ENCODE measurements around the gene CAMK1D.

Gene CAMK1D

DNA sequence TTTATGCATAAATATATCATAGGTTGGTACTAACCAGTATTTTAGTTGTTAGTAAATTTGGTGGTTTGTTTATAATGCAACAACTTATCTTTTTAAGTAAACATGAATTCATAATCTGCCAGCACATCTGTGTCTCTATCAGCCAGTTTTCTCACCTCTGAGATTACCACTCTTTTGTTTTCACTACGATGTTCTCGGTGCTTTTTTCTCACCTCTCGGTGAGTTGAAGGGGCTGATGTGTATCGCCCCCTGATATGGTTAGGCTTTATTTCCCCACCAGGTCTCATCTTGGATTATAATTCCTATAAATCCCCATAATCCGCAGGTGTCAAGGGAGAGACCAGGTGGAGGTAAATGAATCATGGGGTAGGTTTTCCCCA is 114.1 kb downstream of the CAMK1D start:
- no peak for DNase-seq (ENCODE audit: low spot score)
- no peak for FAIRE-seq

DNA sequence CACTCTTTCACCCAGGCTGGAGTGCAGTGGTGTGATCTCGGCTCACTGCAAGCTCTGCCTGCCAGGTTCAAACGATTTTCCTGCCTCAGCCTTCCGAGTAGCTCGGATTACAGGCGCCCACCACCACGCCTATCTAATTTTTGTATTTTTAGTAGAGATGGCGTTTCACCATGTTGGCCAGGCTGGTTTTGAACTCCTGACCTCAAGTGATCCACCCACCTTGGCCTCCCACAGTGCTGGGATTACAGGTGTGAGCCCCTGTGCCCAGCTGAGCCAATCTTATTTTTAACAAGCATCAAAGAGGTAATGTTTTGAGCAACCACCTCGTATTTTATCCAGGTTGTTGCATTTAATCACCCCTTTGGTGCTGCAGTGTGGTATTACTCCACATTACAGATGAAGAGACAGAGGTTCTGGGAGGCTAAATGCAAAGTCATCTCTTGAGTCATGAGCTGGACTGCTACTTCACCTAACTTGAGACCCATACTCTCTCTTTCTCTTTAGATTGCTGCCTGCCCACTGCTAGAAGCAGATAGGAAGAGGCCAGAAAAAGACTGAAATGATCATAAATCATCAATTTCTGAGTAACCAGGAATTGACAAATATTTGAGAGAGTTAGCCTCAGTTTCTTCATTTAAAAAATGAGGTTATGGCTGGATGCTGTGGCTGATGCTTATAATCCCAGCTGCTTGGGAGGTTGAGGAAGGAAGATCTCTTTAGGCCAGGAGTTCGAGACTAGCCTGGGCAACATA is 116.2 kb downstream of the CAMK1D start:
- no peak for FAIRE-seq
- no peak for DNase-seq (ENCODE audit: low spot score)

DNA sequence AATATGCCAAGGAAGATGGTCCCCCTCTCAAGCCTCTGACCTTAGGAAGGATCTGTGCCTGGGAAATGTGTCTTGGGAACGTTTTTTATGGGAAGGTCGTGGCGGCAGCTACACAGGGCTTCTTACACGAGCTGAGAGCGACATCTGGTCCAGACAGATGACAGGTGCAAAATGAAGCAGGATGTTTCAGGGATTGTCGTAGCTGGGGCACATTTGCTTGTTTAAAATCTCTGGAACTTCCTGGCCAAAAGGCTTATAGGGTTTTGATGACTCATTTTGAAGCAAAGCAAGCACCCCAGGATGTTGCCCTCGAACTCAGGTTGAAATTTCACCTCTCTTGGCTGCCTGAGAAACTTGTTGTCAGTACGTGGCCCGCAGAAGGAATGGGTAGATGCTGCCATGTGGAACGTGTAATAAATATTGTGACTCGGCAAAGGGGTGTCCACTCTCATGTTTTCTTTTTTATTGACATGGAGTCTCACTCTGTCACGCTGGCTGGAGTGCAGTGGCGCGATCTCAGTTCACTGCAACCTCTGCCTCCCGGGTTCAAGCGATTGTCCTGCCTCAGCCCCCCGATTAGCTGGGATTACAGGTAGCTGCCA is 117.5 kb downstream of the CAMK1D start:
- no peak for DNase-seq (ENCODE audit: low spot score)
- FAIRE-seq, result no peak

DNA sequence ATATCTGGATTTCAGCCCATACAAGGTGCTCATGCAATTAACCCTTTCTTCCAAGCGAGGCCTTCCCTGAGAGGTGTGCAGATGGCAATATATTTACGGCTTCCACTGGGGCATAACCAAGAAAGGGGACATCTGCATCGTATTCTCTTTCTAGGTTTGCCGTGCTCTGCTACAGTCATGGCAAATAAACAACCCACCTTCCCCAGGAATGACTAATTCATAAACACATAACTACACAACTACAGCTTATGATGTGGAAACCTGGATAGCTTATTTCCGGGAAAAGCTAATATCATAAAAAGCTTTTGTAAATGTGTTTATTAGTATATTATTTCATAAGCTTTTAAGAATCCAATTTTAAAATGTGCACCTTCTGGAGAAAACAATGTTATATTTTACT is 120.0 kb downstream of the CAMK1D start:
- FAIRE-seq, result no peak
- DNase-seq (ENCODE audit: low spot score), result no peak

DNA sequence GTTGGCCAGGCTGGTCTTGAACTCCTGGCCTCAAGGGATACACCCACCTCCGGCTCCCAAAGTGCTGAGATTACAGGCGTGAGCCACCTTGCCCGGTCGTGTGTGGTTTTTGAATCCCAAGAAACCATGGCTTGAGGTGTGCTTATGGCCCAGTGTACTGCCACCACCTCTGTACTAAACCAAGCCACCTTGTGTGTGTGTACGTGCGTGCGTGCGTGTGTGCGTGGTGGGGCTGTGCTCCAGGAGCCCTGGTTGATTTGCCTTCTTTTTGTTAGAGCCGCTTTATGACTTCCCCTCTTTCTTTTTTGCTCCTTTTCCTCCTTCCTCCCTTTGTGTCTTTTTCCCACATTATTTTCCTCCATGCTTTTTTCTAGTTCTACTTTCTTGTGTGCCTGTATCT is 121.4 kb downstream of the CAMK1D start:
- no peak for FAIRE-seq
- DNase-seq (ENCODE audit: low spot score), result no peak

DNA sequence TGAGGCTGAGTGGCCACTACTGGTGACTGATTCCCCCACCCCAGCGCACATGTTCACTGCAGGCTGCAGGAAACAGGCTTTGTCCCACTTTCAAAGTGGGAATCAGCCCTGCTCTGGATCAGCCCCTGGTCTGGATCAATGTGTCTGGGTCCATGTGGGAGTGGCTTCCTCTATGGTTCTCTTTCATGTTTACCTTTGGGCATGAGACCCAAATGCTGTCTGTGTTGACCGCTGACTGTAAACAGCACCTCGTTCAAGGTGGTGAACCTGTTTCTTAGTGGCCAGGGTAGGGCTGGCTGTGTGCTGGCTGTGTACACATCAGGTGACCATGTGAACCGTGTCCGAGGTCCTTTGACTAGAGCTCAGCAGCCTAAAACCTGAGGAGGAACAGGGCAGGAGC is 121.8 kb downstream of the CAMK1D start:
- DNase-seq (ENCODE audit: low spot score) (no peak), FAIRE-seq (no peak)

DNA sequence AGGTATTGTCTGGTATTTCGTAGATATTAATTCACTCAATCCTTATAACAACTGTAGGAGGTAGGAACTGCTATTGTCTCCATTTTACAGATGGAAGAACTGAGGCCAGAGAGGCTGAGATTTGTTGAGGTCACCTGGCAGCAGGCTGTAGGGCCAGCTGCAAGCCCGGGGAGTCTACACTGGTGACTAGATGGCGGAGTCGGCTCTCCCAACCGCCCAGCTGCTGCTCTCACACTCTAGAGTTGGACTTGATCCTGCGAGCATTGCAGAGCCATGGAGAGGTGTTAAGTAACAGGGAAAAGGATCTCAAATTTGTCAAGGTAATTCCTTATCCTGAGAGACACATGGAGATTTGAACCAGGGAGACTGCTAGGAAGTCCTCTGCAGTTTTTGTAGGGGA is 124.1 kb downstream of the CAMK1D start:
- no peak for FAIRE-seq
- no peak for DNase-seq (ENCODE audit: low spot score)

- FAIRE-seq (no peak), DNase-seq (ENCODE audit: low spot score) (no peak)
Observed at GRCh38 chr10:12474727-12475412, 125.5 kb downstream of the CAMK1D start.

- DNase-seq (ENCODE audit: low spot score), result no peak
- FAIRE-seq, result no peak
Observed at GRCh38 chr10:12476656-12477055, 127.3 kb downstream of the CAMK1D start.

DNA sequence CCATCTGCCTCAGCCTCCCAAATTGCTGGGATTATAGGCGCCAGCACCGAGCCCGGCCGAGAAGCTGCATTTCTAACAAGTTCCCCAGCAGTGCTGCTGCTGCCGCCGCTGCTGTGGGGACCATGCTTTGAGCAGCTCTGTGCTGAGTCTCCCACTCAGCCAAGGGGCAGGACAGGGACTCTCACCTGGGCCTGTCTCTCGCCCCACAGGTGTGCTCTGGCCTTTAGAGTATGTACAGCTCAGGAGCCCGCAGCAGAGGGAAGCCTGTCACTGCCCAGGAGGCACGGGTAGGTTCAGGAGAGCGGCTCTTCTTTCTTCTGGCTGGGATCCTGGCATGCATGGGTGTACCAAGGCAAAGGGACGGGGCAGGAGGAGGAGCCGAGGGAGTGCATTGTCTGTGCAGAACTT is 130.1 kb downstream of the CAMK1D start:
- DNase-seq (ENCODE audit: low spot score) (no peak), FAIRE-seq (no peak)

GRCh38 chr10:12479924-12480323 is 130.6 kb downstream of the CAMK1D start:
- DNase-seq (ENCODE audit: low spot score) (no peak), FAIRE-seq (no peak)

GRCh38 chr10:12480440-12480839 is 131.1 kb downstream of the CAMK1D start:
- DNase-seq (ENCODE audit: low spot score) (no peak), FAIRE-seq (no peak)

- no peak for FAIRE-seq
- no peak for DNase-seq (ENCODE audit: low spot score)
Observed at GRCh38 chr10:12481924-12482323, 132.6 kb downstream of the CAMK1D start.

GRCh38 chr10:12482587-12482986 is 133.2 kb downstream of the CAMK1D start:
- no peak for FAIRE-seq
- DNase-seq (ENCODE audit: low spot score), result no peak

- no peak for DNase-seq (ENCODE audit: low spot score)
- no peak for FAIRE-seq
Observed at GRCh38 chr10:12484002-12484918, 134.9 kb downstream of the CAMK1D start.

- FAIRE-seq (no peak), DNase-seq (ENCODE audit: low spot score) (no peak)
Observed at GRCh38 chr10:12484941-12485805, 135.8 kb downstream of the CAMK1D start.

GRCh38 chr10:12487366-12487765 is 138.0 kb downstream of the CAMK1D start:
- DNase-seq (ENCODE audit: low spot score), result no peak
- FAIRE-seq, result no peak

GRCh38 chr10:12488626-12489025 is 139.3 kb downstream of the CAMK1D start:
- DNase-seq (ENCODE audit: low spot score) (no peak), FAIRE-seq (no peak)

- DNase-seq (ENCODE audit: low spot score), result no peak
- FAIRE-seq, result no peak
Observed at GRCh38 chr10:12489357-12489756, 140.0 kb downstream of the CAMK1D start.

GRCh38 chr10:12489806-12490205 is 140.5 kb downstream of the CAMK1D start:
- no peak for FAIRE-seq
- no peak for DNase-seq (ENCODE audit: low spot score)

DNA sequence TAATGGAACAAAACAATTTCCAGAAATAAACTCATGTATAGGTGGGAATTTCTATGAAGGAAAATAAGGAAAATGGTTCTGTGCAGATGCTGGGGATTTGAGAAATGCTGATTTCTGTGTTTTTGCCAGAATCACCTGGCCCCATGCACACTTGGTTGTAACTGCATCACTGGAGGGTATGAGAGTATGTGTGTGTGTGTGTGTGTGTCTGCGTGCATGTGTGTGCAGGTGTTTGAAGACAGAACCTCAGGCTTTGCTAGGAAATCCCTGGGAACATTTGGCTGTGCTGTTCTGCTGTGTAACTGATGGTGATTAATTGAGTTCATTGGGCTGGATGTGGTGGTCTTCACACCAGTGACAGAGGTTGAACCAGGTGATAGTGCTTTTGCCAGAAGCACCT is 141.6 kb downstream of the CAMK1D start:
- DNase-seq (ENCODE audit: low spot score), result no peak
- no peak for FAIRE-seq
